Measurements from ENCODE around the gene PLEKHG2.

The PLEKHG2 gene

GRCh38 chr19:39413272-39413910 lies 922 bp downstream of the PLEKHG2 start:
- Histone ChIP-seq H3K9me2 (replicated peaks; ENCODE audit: insufficient read depth, low read length) (no peaks in the 10 kb centered on the region), H3K4me2 (ENCODE audit: low read depth, low read length) (peak overlapping the region; percentile 97), H4K20me1 (ENCODE audit: insufficient read depth, low read length) (peaks cover 5% of the 10 kb centered on the region; the same call in 1 of the 2 replicates), H3K36me3 (replicated peaks; ENCODE audit: insufficient read depth, low read length) (0 out of 2 replicates have a peak, but pooled peaks cover 4% of the 10 kb centered on the region), H3K9me3 (replicated peaks; ENCODE audit: insufficient read depth, low read length) (no peaks in the 10 kb centered on the region), H3K27ac (ENCODE audit: low read length) (no peak overlapping the region), H3K79me2 (ENCODE audit: low read length) (peaks cover 6% of the 10 kb centered on the region), H3K4me3 (ENCODE audit: low read length) (peak overlapping the region; percentile 79), H3K27me3 (replicated peaks; ENCODE audit: insufficient read depth, low read length) (no peaks in the 10 kb centered on the region), H2AFZ (ENCODE audit: low read length) (peak overlapping the region; percentile 84), H3F3A (ENCODE audit: insufficient read depth, low read length) (peaks cover 33% of the 10 kb centered on the region), H3K4me1 (ENCODE audit: low read length) (peaks cover 15% of the 10 kb centered on the region), H3K9ac (ENCODE audit: low read length) (peak overlapping the region; percentile 78)
- TF ChIP-seq EZH2 (optimal IDR thresholded peaks at IDR 0.05; ENCODE audit: low read depth, low read length): no peak
- DNase-seq: no peak

GRCh38 chr19:39413911-39414608 lies 1.6 kb downstream of the PLEKHG2 start:
- no peak for DNase-seq
- peaks cover 15% of the 10 kb centered on the region for H3K4me1 ChIP-seq (ENCODE audit: low read length)
- TF ChIP-seq CTCF (IDR thresholded peaks at IDR 0.05; ENCODE audit: low read length) (peak; percentile 21; the same call in 1 of the 2 replicates), EZH2phosphoT487 (IDR thresholded peaks at IDR 0.05; ENCODE audit: low read length) (no peak), EZH2 (optimal IDR thresholded peaks at IDR 0.05; ENCODE audit: low read depth, low read length) (no peak)
- no peaks in the 10 kb centered on the region for H3K36me3 ChIP-seq (replicated peaks; ENCODE audit: insufficient read depth, low read length)
- no peak overlapping the region for H3K9ac ChIP-seq (ENCODE audit: low read length)
- H3K27ac ChIP-seq (ENCODE audit: low read length): no peak overlapping the region
- H3F3A ChIP-seq (ENCODE audit: insufficient read depth, low read length): peaks cover 26% of the 10 kb centered on the region
- no peaks in the 10 kb centered on the region for H4K20me1 ChIP-seq (ENCODE audit: insufficient read depth, low read length)
- H2AFZ ChIP-seq (ENCODE audit: low read length): no peak overlapping the region
- no peaks in the 10 kb centered on the region for H3K79me2 ChIP-seq (ENCODE audit: low read length)
- H3K27me3 ChIP-seq (replicated peaks; ENCODE audit: insufficient read depth, low read length): no peaks in the 10 kb centered on the region
- H3K9me2 ChIP-seq (replicated peaks; ENCODE audit: insufficient read depth, low read length): no peaks in the 10 kb centered on the region
- H3K4me2 ChIP-seq (ENCODE audit: low read depth, low read length): no peak overlapping the region
- no peaks in the 10 kb centered on the region for H3K9me3 ChIP-seq (replicated peaks; ENCODE audit: insufficient read depth, low read length)
- no peak overlapping the region for H3K4me3 ChIP-seq (ENCODE audit: low read length)

- H3K9me3 ChIP-seq (replicated peaks; ENCODE audit: insufficient read depth, low read length): no peaks in the 10 kb centered on the region
- H2AFZ ChIP-seq (ENCODE audit: low read length): no peak overlapping the region
- H3K4me2 ChIP-seq (ENCODE audit: low read depth, low read length): no peak overlapping the region
These were observed 2.9 kb downstream of the PLEKHG2 start for GRCh38 chr19:39415111-39416046.

More at GRCh38 chr19:39415111-39416046, 2.9 kb downstream of the PLEKHG2 start:
- Histone ChIP-seq H3K36me3 (replicated peaks; ENCODE audit: insufficient read depth, low read length) (no peaks in the 10 kb centered on the region), H3K4me1 (ENCODE audit: low read length) (peaks cover 12% of the 10 kb centered on the region), H3K27me3 (replicated peaks; ENCODE audit: insufficient read depth, low read length) (no peaks in the 10 kb centered on the region), H3K9ac (ENCODE audit: low read length) (no peak overlapping the region), H3K4me3 (ENCODE audit: low read length) (no peak overlapping the region), H3K27ac (ENCODE audit: low read length) (no peak overlapping the region), H4K20me1 (ENCODE audit: insufficient read depth, low read length) (no peaks in the 10 kb centered on the region), H3F3A (ENCODE audit: insufficient read depth, low read length) (peaks cover 15% of the 10 kb centered on the region), H3K79me2 (ENCODE audit: low read length) (no peaks in the 10 kb centered on the region), H3K9me2 (replicated peaks; ENCODE audit: insufficient read depth, low read length) (no peaks in the 10 kb centered on the region)
- TF ChIP-seq EZH2phosphoT487 (IDR thresholded peaks at IDR 0.05; ENCODE audit: low read length) (no peak), CTCF (IDR thresholded peaks at IDR 0.05; ENCODE audit: low read length) (no peak), EZH2 (optimal IDR thresholded peaks at IDR 0.05; ENCODE audit: low read depth, low read length) (no peak)
- DNase-seq: no peak
